GM18502 (cell line): Measurements from ENCODE around the gene MACF1.
"Not testable (repeated sequence)": the region's sequence is repeated elsewhere in the genome, so short reads cannot be mapped to it uniquely, and the experiment has no call there.

Experiments
- ATAC-seq: cut with Tn5 transposase; IDR thresholded peaks from one replicate; pipeline ENCODE4 v1.9.1; 2021; ENCODE audit warnings: mild to moderate bottlenecking; ENCODE audit not compliant: unreplicated experiment, poor library complexity

Gene MACF1

GRCh38 chr1:39500862-39501389 lies 296.4 kb downstream of the MACF1 start:
- no peak for ATAC-seq

DNA sequence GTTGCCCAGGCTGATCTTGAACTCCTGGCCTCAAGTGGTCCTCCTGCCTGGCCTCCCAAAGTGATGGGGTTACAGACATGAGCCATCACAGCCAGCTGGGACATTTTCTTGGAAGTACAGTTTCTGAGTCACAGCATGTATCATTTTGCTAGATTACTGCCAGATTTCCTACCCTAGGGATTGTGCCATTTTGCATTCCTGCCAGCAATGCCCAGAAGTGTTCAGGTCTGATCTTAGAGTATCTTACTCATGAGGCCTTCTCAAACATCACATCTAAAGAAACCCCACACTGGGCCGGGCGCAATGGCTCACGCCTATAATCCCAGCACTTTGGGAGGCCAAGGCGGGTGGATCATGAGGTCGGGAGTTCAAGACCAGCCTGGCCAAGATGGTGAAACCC lies 297.2 kb downstream of the MACF1 start:
- ATAC-seq: no peak

DNA sequence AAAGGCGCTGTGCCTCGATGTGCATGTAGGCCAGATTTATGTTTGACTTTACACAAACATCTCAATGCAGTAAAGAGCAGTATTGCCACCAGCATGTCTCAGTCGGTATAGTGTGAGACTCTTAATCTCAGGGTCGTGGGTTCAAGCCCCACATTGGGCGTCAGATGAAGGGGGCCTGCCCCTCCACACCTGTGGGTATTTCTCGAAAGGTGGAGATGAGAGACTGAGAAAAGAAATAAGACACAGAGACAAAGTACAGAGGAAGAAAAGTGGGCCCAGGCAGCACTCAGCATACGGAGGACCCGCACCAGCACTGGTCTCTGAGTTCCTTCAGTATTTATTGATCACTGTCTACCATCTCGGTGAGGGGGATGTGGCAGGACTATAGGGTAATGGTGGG lies 299.9 kb downstream of the MACF1 start:
- ATAC-seq: not testable (repeated sequence)

DNA sequence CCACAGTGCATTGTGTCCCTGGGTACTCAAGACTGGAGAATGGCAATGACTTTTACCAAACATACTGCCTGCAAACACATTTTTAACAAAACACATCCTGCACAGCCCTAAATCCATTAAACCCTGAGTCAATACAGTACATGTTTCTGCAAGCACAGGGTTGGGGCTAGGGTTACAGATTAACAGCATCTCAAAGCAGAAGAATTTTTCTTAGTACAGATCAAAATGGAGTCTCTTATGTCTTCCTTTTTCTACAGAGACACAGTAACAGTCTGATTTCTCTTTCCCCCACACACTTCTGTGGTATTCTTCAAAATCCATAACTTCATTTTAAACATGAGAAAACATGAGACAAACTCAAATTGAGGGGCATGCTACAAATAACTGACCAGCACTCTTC lies 300.8 kb downstream of the MACF1 start:
- ATAC-seq: no peak

- ATAC-seq: no peak
Observed at GRCh38 chr1:39507230-39507928, 302.9 kb downstream of the MACF1 start.

GRCh38 chr1:39508266-39508665 lies 303.8 kb downstream of the MACF1 start:
- ATAC-seq: no peak

GRCh38 chr1:39508857-39509305 lies 304.4 kb downstream of the MACF1 start:
- peak; percentile 23 for ATAC-seq

GRCh38 chr1:39509360-39510009 lies 305.0 kb downstream of the MACF1 start:
- ATAC-seq: peak; percentile 68

- ATAC-seq: not testable (repeated sequence)
Observed at GRCh38 chr1:39510570-39511186, 306.2 kb downstream of the MACF1 start.

GRCh38 chr1:39511477-39511876 lies 307.0 kb downstream of the MACF1 start:
- ATAC-seq: not testable (repeated sequence)

DNA sequence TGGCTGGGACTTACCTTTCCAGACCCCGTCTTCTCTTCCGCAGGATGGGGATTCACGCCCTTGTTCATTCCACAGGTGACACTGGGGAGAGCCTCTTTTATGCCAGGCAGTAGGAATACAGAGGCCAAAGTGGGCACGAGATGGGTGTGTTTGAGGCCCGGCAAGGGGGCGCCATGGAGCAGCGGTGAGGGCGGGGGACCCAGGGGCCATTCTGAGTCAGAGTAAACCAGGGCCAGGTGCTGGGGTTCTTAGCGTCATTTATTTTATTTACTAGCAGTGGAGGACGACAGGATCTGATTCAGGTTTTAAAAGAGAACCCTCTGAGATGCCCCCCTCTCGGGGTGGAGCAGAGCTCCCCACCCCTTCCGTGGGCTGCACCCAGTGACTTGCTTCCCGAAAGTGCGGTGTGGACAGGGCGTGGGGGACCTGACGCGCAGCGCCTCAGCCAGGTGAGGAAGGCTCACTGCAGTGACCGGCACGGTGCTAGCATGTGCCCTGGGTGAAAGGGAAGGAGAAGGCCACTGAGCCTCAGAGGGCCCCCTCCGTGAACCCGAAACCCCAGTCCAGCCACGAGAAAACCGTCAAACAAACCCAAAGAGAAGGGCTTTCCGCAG lies 307.8 kb downstream of the MACF1 start:
- not testable (repeated sequence) for ATAC-seq

- ATAC-seq: peak; percentile 37
Observed at GRCh38 chr1:39514710-39515124, 310.2 kb downstream of the MACF1 start.

GRCh38 chr1:39515131-39516086 lies 310.9 kb downstream of the MACF1 start:
- peak; percentile 52 for ATAC-seq

DNA sequence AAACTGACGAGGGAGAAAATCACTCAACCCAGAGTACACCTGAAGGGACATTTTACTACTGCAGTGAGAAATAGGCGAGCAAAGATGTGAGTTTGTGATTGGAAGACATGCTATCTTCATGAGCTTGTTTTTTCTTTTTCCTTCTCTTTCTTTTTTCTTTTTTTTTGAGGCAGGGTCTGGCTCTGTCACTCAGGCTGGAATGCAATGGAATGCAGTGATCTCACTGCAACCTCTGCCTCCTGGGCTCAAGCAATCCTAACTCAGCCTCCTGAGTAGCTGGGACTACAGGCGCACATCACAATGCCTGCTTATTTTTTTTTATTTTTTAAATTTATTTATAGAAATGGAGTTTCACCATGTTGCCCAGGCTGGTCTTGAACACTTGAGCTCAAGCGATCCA lies 312.3 kb downstream of the MACF1 start:
- ATAC-seq: not testable (repeated sequence)

GRCh38 chr1:39517936-39518335 lies 313.4 kb downstream of the MACF1 start:
- ATAC-seq: not testable (repeated sequence)

DNA sequence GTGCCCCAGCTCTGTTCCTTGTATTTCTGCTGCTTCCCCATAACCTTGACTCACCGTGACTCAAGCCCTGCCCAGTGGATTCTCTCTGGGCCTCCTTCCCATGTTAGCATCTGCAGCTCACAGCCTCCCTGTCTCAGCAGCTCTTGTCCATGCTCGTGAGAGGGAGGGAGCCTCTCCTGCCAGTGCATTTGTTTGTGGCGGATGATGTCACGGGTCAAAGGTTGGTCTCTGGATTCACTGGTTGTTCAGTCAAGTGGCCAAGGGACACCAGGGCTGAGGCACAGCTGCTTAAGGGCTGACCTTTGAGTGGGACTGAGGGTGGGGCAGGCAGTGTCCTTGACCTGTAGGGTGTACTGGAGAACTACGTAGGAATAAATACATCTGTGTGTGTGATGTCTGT lies 314.9 kb downstream of the MACF1 start:
- ATAC-seq: not testable (repeated sequence)

GRCh38 chr1:39522221-39522620 lies 317.7 kb downstream of the MACF1 start:
- not testable (repeated sequence) for ATAC-seq

- ATAC-seq: no peak
Observed at GRCh38 chr1:39522661-39523567, 318.4 kb downstream of the MACF1 start.

DNA sequence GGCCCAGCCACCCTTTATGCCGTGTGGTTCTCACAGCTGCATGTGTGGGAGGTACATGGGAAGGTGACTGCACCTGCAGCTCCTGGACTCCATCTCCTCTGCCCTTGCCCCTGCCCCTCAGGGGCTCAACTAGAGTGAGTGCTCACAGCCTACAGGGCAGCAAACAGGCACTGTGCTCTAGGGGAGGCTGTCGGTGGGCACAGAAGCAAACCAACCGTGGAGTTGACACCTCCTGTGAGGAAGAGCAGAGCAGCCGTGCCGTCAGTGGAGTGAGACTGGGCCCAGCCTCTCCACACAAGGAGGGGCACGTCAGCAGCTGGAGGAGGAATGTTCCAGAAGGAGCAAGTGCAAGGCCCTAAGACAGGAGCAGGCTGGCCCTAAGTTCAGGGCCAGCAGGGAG lies 319.7 kb downstream of the MACF1 start:
- ATAC-seq: no peak
